ENCODE data around the gene COMMD4. TPM values are rescaled to one million over a fixed set of nuclear protein-coding genes. Genes with fewer than 3 reads are reported as not detected.

The COMMD4 gene
- total RNA-seq, 2 experiments from 2014 or later, result 10.8 to 12.1 TPM

GRCh38 chr15:75360391-75360790 lies 24.5 kb downstream of the COMMD4 start:
- intact Hi-C loops (cut with DNase I, micrococcal nuclease), result no loop called here
- Mint-ChIP-seq H3K36me3 (ENCODE audit: low read depth) (peaks cover 55% of the 10 kb centered on the region), H3K27ac (no peak overlapping the region), H3K9me3 (no peaks in the 10 kb centered on the region), H3K4me1 (ENCODE audit: low read depth) (no peaks in the 10 kb centered on the region), H3K4me3 (no peak overlapping the region), H3K27me3 (no peaks in the 10 kb centered on the region)
- peaks cover 78% of the 10 kb centered on the region for H3K36me3 ChIP-seq (ENCODE audit: insufficient read depth, low read length)
- no peak for TF ChIP-seq CTCF (IDR thresholded peaks at IDR 0.05)
- no peak overlapping the region for H3K27ac ChIP-seq (ENCODE audit: low read depth in 1 of 2, low read length in 2 of 2)
- ATAC-seq (ENCODE audit: poor library complexity), result no peak
- no peaks in the 10 kb centered on the region for H3K27me3 ChIP-seq (ENCODE audit: control insufficient read depth in 1 of 2, insufficient read depth in 2 of 2, low read length in 2 of 2)
- no peak for DNase-seq
- no peak overlapping the region for H3K4me3 ChIP-seq (ENCODE audit: low read length)
- POLR2A ChIA-PET, result no interaction called here
- H3K4me1 ChIP-seq (ENCODE audit: insufficient read depth, low read length), result no peaks in the 10 kb centered on the region
- H3K9me3 ChIP-seq (ENCODE audit: control insufficient read depth in 1 of 2, insufficient read depth in 1 of 2, low read length in 2 of 2), result peaks cover 0 to 3% of the 10 kb centered on the region in 2 experiments
- CTCF ChIA-PET, result no interaction called here

GRCh38 chr15:75360856-75361255 lies 25.0 kb downstream of the COMMD4 start:
- Histone ChIP-seq H3K27ac (ENCODE audit: low read depth in 1 of 2, low read length in 2 of 2) (no peak overlapping the region), H3K36me3 (ENCODE audit: insufficient read depth, low read length) (peaks cover 80% of the 10 kb centered on the region), H3K4me3 (ENCODE audit: low read length) (no peak overlapping the region), H3K9me3 (ENCODE audit: control insufficient read depth in 1 of 2, insufficient read depth in 1 of 2, low read length in 2 of 2) (peaks cover 0 to 3% of the 10 kb centered on the region in 2 experiments), H3K4me1 (ENCODE audit: insufficient read depth, low read length) (no peaks in the 10 kb centered on the region), H3K27me3 (ENCODE audit: control insufficient read depth in 1 of 2, insufficient read depth in 2 of 2, low read length in 2 of 2) (no peaks in the 10 kb centered on the region)
- DNase-seq (no peak), ATAC-seq (ENCODE audit: poor library complexity) (no peak)
- H3K4me1 Mint-ChIP-seq (ENCODE audit: low read depth), result no peaks in the 10 kb centered on the region
- intact Hi-C loops (cut with DNase I, micrococcal nuclease), result no loop called here
- no peak overlapping the region for H3K4me3 Mint-ChIP-seq
- peaks cover 60% of the 10 kb centered on the region for H3K36me3 Mint-ChIP-seq (ENCODE audit: low read depth)
- POLR2A ChIA-PET, result interaction anchor here (1.0 kb wide), 1 partner anchor 10 kb away, joined by 4 read pairs; no protein-coding TSS in a partner anchor
- H3K27ac Mint-ChIP-seq, result no peak overlapping the region
- CTCF ChIA-PET, result no interaction called here
- no peak for TF ChIP-seq CTCF (IDR thresholded peaks at IDR 0.05)
- no peaks in the 10 kb centered on the region for H3K9me3 Mint-ChIP-seq
- no peaks in the 10 kb centered on the region for H3K27me3 Mint-ChIP-seq

DNA sequence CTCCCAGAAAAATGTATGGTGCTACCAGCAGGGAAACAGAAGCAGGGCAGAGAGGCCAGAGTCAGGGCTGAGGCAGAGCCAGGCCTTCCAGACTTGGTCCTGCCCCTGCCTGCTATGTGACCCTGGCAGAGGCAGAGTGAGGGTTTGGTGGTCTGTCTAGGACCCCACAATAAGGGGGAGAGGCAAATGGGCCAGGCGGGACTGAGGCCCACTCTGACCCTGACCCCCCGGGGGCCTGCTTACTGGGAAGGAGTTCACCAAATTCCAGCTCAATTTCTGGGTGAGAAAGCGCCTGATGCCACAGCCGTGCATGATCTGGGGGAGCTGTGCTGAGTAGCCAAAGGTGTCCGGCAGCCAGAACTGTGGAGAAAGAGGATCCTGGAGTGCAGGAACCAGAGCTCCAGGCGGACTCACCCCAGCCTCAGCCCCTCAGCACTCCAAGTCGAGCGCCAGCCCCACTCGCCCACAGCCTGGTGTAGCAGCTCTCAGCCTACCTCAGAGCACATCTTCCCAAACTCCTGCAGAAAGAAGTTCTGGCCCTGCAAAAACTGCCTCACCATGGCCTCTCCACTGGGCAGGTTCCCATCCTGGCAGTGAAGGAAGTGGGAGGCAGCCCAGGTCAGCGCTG lies 25.6 kb downstream of the COMMD4 start:
- no peak overlapping the region for H3K27ac ChIP-seq (ENCODE audit: low read depth in 1 of 2, low read length in 2 of 2)
- ChIA-PET POLR2A (interaction anchor here (1.0 kb wide), 1 partner anchor 11 kb away, joined by 4 read pairs; no protein-coding TSS in a partner anchor), CTCF (no interaction called here)
- no peak for ATAC-seq (ENCODE audit: poor library complexity)
- Mint-ChIP-seq H3K9me3 (no peaks in the 10 kb centered on the region), H3K4me3 (no peak overlapping the region), H3K27me3 (no peaks in the 10 kb centered on the region), H3K4me1 (ENCODE audit: low read depth) (no peaks in the 10 kb centered on the region), H3K36me3 (ENCODE audit: low read depth) (peaks cover 63% of the 10 kb centered on the region), H3K27ac (no peak overlapping the region)
- no peaks in the 10 kb centered on the region for H3K27me3 ChIP-seq (ENCODE audit: control insufficient read depth in 1 of 2, insufficient read depth in 2 of 2, low read length in 2 of 2)
- TF ChIP-seq CTCF (IDR thresholded peaks at IDR 0.05), result no peak
- DNase-seq, result no peak
- peaks cover 0 to 3% of the 10 kb centered on the region in 2 experiments for H3K9me3 ChIP-seq (ENCODE audit: control insufficient read depth in 1 of 2, insufficient read depth in 1 of 2, low read length in 2 of 2)
- no peak overlapping the region for H3K4me3 ChIP-seq (ENCODE audit: low read length)
- H3K36me3 ChIP-seq (ENCODE audit: insufficient read depth, low read length), result peaks cover 81% of the 10 kb centered on the region
- H3K4me1 ChIP-seq (ENCODE audit: insufficient read depth, low read length), result peaks cover under 1% of the 10 kb centered on the region
- intact Hi-C loops (cut with DNase I, micrococcal nuclease), result no loop called here

Data from CD4-positive, alpha-beta T cell (primary cell).